NCI-H1092 (cell line): Measurements from ENCODE around the gene DNAH8.

Experiments used
- DNase-seq: peaks from one replicate; lab custom pipeline; 2025; lab: John Stamatoyannopoulos, UW

The DNAH8 gene

GRCh38 chr6:39016839-39017546, 301.9 kb downstream of the DNAH8 start:
- DNase-seq, result no peak

- no peak for DNase-seq
Measured at GRCh38 chr6:39017547-39017880, 302.4 kb downstream of the DNAH8 start.

- no peak for DNase-seq
Measured at GRCh38 chr6:39018103-39018502, 303.0 kb downstream of the DNAH8 start.

- DNase-seq, result no peak
Measured at GRCh38 chr6:39020136-39020535, 305.0 kb downstream of the DNAH8 start.

- no peak for DNase-seq
Measured at GRCh38 chr6:39021041-39021440, 305.9 kb downstream of the DNAH8 start.

- DNase-seq, result no peak
Measured at GRCh38 chr6:39021779-39022178, 306.7 kb downstream of the DNAH8 start.

GRCh38 chr6:39026175-39026574, 311.1 kb downstream of the DNAH8 start:
- no peak for DNase-seq

- DNase-seq, result no peak
Measured at GRCh38 chr6:39029156-39030011, 314.3 kb downstream of the DNAH8 start.

- no peak for DNase-seq
Measured at GRCh38 chr6:39035681-39036080, 320.6 kb downstream of the DNAH8 start.

- no peak for DNase-seq
Measured at GRCh38 chr6:39037082-39037508, 322.0 kb downstream of the DNAH8 start.

GRCh38 chr6:39037707-39038106, 322.6 kb downstream of the DNAH8 start:
- DNase-seq, result no peak

GRCh38 chr6:39040080-39040673, 325.1 kb downstream of the DNAH8 start:
- DNase-seq, result no peak

GRCh38 chr6:39041072-39041471, 326.0 kb downstream of the DNAH8 start:
- no peak for DNase-seq

GRCh38 chr6:39043776-39044175, 328.7 kb downstream of the DNAH8 start:
- no peak for DNase-seq

GRCh38 chr6:39044181-39044580, 329.1 kb downstream of the DNAH8 start:
- no peak for DNase-seq

- no peak for DNase-seq
Measured at GRCh38 chr6:39047434-39048327, 332.6 kb downstream of the DNAH8 start.

- DNase-seq, result no peak
Measured at GRCh38 chr6:39048481-39049399, 333.6 kb downstream of the DNAH8 start, which contains the start of gene GLP1R. GLP1R (plus strand) TSS chr6:39048781; CDS start chr6:39048841, 60 bp downstream.

GRCh38 chr6:39049575-39050283, 334.6 kb downstream of the DNAH8 start:
- no peak for DNase-seq

- no peak for DNase-seq
Measured at GRCh38 chr6:39050453-39051112, 335.5 kb downstream of the DNAH8 start.
